HUDEP-2 (cell line): ENCODE data around the gene PI4K2A.
"Not testable (repeated sequence)": the region's sequence is repeated elsewhere in the genome, so short reads cannot be mapped to it uniquely, and the experiment has no call there.

Experiments
- DNase-seq, 76 experiments: peaks; one replicate each; lab custom pipeline; 2025; ENCODE audit not compliant: unreplicated experiment in 76 of 76; lab: John Stamatoyannopoulos, UW

The PI4K2A gene

GRCh38 chr10:97629289-97629688 is 11.2 kb upstream of the PI4K2A start:
- DNase-seq = no peak

DNA sequence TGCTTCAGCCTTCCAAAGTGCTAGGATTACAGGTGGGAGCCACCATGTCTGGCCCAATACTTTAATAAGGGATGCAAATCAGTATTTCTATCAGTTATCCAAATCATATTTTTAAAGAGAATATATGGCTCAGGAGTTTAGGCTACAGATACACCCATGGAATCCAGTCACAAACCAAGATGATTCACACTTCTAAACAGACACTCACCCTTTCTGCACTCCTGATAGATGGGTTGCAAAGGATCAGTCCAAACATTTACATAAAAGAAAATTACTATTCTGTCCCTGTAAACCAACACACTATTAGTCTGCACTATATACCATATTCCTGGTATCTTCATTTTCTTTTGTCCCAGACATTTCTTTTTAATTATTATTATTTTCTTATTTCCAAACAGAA is 9.4 kb upstream of the PI4K2A start:
- DNase-seq = no peak

- DNase-seq = peak; percentile 9 to 95 (median 89)
These were observed 7.3 kb upstream of the PI4K2A start, which contains the start of gene MORN4 for GRCh38 chr10:97632949-97633884. TSS of gene MORN4 (minus strand) at chr10:97633500. CDS start at chr10:97619653, 13,847 bp downstream.

DNA sequence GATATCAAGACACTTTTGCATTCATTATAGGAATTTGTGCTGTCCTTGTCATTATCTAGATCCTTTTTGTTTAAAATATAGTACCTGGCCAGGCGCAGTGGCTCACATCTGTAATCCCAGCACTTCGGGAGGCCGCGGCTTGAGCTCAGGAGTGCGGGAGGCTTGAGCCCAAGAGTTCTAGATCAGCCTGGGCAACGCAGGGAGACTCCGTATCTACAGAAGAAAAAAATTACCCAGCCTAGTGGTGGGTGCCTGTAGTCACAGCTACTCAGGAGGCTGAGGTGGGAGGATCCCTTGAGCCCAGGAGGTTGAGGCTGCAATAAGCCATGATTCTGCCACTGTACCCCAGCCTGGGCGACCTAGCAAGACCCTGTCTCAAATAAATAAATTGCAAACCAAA is 6.5 kb upstream of the PI4K2A start:
- peak in 32 of 76 experiments; percentile 10 to 64 (median 36) for DNase-seq

- no peak for DNase-seq
These were observed 4.9 kb upstream of the PI4K2A start for GRCh38 chr10:97635577-97635976.

GRCh38 chr10:97639090-97639489 is 1.4 kb upstream of the PI4K2A start:
- DNase-seq = not testable (repeated sequence)

- DNase-seq = peak in 29 of 76 experiments; percentile 3 to 57 (median 18)
These were observed 669 bp downstream of the PI4K2A start for GRCh38 chr10:97640868-97641811.

- DNase-seq = not testable (repeated sequence)
These were observed 2.1 kb downstream of the PI4K2A start for GRCh38 chr10:97642471-97643159.

DNA sequence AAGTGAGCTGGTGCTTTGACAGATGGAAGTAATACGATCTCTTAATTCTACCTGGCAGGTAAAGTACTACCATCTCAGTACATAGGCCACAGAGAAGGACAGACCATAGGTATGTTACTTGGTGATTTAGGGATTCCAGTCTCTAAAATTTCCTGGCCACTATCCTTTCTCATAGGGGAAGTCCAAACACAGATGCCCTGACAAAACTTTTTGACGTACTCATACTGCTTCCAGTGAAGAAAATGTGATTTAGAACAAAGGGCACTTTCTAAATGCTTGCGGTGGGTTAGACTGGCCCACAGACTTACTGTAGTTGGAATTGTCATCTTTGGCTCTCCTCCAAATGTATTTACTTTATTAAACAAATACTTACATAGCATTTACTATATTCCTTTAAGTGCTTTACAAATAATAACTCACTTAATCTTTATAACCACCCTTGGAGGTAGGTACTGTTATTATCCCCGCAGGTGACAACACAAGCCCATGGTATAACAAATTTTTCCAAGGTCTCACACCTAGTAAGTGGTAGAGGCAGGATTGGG is 3.0 kb downstream of the PI4K2A start:
- DNase-seq = no peak

GRCh38 chr10:97644936-97645335 is 4.5 kb downstream of the PI4K2A start:
- DNase-seq = no peak

DNA sequence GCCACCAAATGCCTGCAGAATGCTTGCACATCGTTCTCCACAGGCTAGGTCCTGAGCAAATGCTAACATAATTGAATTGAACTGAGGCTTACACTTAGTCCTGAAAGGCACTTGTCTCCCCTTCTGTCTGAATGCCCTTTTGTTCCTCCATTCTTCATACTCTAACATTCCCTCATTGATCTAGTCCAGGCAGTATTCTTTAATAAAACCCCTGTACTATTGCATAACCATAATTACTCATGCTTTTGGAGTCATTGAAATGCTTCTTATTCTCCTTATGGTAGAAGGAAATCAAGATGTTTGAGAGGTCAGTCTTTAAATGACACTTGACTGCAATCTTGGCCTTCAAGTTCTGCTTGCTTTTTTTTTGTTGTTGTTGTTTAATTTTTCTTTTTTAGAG is 7.1 kb downstream of the PI4K2A start:
- no peak for DNase-seq

DNA sequence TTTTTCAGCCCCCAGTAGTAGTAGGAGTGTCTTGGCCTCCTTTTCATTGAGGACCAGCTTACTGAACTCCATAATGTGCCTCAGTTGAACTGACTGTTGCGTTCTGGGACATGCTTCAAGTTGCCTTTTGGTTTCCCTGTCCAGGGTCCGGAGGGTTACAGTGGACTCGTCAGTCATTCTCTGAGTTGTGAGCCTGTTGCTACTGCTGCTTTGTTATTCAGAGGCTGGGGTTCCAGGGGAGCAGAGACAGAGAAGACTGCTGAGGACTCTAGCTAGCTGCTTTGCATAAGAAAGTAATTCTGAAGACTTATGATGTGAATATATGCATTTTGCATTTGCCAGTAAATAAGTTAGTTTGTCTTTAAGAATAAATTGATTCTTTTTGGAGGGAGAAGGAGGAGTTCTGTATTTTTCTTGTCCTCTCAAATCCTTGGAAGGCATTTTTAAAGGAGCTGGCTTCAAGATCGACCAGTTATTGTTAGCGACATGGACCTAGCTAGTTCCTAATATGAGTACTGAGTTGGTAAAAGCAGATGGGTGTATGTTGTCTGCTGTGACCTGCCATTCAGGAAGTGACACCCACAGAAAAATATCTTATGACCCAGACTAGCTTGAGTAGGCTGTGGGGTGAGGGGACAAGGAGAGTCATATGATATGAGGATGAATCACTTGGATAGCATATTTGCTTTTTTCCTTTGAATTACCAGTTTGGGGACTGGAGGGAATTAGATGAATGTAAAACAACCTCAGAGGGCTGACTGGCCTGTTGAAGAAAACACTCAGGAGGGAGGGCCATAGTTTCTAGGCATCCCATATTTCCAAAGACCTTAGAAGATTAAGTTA is 8.3 kb downstream of the PI4K2A start:
- DNase-seq = peak in 56 of 76 experiments; percentile 7 to 81 (median 53)

- DNase-seq = not testable (repeated sequence)
These were observed 8.9 kb downstream of the PI4K2A start for GRCh38 chr10:97649405-97649750.

- no peak for DNase-seq
These were observed 10.3 kb downstream of the PI4K2A start for GRCh38 chr10:97650726-97651125.

- no peak for DNase-seq
These were observed 11.3 kb downstream of the PI4K2A start for GRCh38 chr10:97651773-97652172.

DNA sequence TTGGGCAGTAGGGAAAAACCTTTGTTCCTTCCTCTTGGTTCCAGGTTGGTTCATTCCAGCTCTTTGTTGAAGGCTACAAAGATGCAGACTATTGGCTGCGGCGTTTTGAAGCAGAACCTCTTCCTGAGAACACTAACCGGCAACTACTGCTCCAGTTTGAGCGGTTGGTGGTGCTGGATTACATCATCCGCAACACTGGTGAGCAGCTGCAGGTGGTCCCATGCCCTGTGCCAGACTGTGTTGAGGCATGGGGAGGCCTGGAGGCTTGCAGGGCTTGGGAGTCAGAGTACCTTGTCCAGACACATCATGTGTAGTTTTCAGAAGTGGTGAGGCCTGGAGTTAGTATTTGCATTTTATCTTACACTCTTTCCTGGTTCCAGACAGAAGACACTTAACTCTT is 16.3 kb downstream of the PI4K2A start:
- DNase-seq = no peak

GRCh38 chr10:97659589-97659988 is 19.1 kb downstream of the PI4K2A start:
- DNase-seq = peak in 3 of 76 experiments; percentile 12 to 22 (median 22)

- peak in 66 of 76 experiments; percentile 19 to 94 (median 64) for DNase-seq
These were observed 23.9 kb downstream of the PI4K2A start for GRCh38 chr10:97664282-97664850.

- DNase-seq = no peak
These were observed 26.5 kb downstream of the PI4K2A start for GRCh38 chr10:97666992-97667391.
